ENCODE measurements around the gene SMTNL2.

GRCh38 chr17:4594406-4594805 is 10.1 kb downstream of the SMTNL2 start:
- TF ChIP-seq CTCF (IDR thresholded peaks at IDR 0.05 in 8 of 11, conservative IDR thresholded peaks at IDR 0.05 in 3 of 11) (no peak), POLR2AphosphoS5 (IDR thresholded peaks at IDR 0.05) (no peak)

Measured in spleen (tissue), 7 donors.